ENCODE measurements around the gene IKZF3.
A peak's percentile ranks its signal among the peaks of the same experiment; 100 is the strongest.

Gene IKZF3

GRCh38 chr17:39738568-39738901 lies 125.6 kb downstream of the IKZF3 start:
- TF ChIP-seq, protein P1, sequence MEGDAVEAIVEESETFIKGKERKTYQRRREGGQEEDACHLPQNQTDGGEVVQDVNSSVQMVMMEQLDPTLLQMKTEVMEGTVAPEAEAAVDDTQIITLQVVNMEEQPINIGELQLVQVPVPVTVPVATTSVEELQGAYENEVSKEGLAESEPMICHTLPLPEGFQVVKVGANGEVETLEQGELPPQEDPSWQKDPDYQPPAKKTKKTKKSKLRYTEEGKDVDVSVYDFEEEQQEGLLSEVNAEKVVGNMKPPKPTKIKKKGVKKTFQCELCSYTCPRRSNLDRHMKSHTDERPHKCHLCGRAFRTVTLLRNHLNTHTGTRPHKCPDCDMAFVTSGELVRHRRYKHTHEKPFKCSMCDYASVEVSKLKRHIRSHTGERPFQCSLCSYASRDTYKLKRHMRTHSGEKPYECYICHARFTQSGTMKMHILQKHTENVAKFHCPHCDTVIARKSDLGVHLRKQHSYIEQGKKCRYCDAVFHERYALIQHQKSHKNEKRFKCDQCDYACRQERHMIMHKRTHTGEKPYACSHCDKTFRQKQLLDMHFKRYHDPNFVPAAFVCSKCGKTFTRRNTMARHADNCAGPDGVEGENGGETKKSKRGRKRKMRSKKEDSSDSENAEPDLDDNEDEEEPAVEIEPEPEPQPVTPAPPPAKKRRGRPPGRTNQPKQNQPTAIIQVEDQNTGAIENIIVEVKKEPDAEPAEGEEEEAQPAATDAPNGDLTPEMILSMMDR (conservative IDR thresholded peaks at IDR 0.05): no peak
- no peak for TF ChIP-seq ZFX (IDR thresholded peaks at IDR 0.05)
- H3K27ac ChIP-seq: peak overlapping the region; percentile 85

- H3K27ac ChIP-seq: peak within 1 kb of the TSS; percentile 85
- no peak for TF ChIP-seq ZFX (IDR thresholded peaks at IDR 0.05)
- TF ChIP-seq, protein P1 (conservative IDR thresholded peaks at IDR 0.05): no peak
Measured at GRCh38 chr17:39737760-39738567, 126.1 kb downstream of the IKZF3 start, which contains the start of gene GRB7. Gene GRB7, plus strand, starts transcription at chr17:39737938. Its CDS starts 4,364 bp downstream, at chr17:39742302.

- peak overlapping the region; percentile 85 for H3K27ac ChIP-seq
- TF ChIP-seq ZFX (IDR thresholded peaks at IDR 0.05): no peak
- TF ChIP-seq, protein P1 (conservative IDR thresholded peaks at IDR 0.05): no peak
Measured at GRCh38 chr17:39737206-39737759, 126.8 kb downstream of the IKZF3 start.

GRCh38 chr17:39736319-39737165 lies 127.6 kb downstream of the IKZF3 start:
- H3K27ac ChIP-seq: peak overlapping the region; percentile 85
- no peak for TF ChIP-seq ZFX (IDR thresholded peaks at IDR 0.05)
- TF ChIP-seq, protein P1 (conservative IDR thresholded peaks at IDR 0.05): no peak

- peak overlapping the region; percentile 15 for H3K27ac ChIP-seq
- TF ChIP-seq ZFX (IDR thresholded peaks at IDR 0.05): no peak
- TF ChIP-seq, protein P1 (conservative IDR thresholded peaks at IDR 0.05): no peak
Measured at GRCh38 chr17:39735882-39736281, 128.2 kb downstream of the IKZF3 start.

GRCh38 chr17:39732586-39732985 lies 131.5 kb downstream of the IKZF3 start:
- TF ChIP-seq, protein P1 (conservative IDR thresholded peaks at IDR 0.05): no peak
- TF ChIP-seq ZFX (IDR thresholded peaks at IDR 0.05): no peak
- no peak overlapping the region for H3K27ac ChIP-seq

Data from C4-2B (cell line).